Left lung (tissue), 10 donors: ENCODE measurements around the gene PTCD2. TPM values are rescaled to one million over a fixed set of nuclear protein-coding genes. Genes with fewer than 3 reads are reported as not detected.

Experiments used
- ATAC-seq: fragments of 200-7000 bp; cut with Tn5 transposase; one replicate; pipeline ENCODE4 v1.9.1; 2020; ENCODE audit warnings: moderate library complexity
- DNase-seq, 4 donors: peaks; one replicate each; pipeline ENCODE4 v3.0.0-alpha.2; 2013 to 2020
- H3K27ac ChIP-seq, 2 donors: fragments of 200-600 bp; sonication (generic) in 1 of 2; one replicate each; pipeline versions ENCODE4 v1.5.0 to v1.8.0; 2020 to 2021
- H3K27me3 ChIP-seq, 2 donors: fragments of 200-600 bp; sonication (generic) in 1 of 2; one replicate each; pipeline versions ENCODE4 v1.5.0 to v1.8.0; 2020 to 2021
- H3K36me3 ChIP-seq, 2 donors: fragments of 200-600 bp; sonication (generic) in 1 of 2; one replicate each; pipeline versions ENCODE4 v1.5.0 to v1.8.0; 2020 to 2021
- H3K4me1 ChIP-seq, 2 donors: fragments of 200-600 bp; one replicate each; pipeline ENCODE4 v1.8.0; 2021
- H3K4me3 ChIP-seq, 2 donors: fragments of 200-600 bp; sonication (generic) in 1 of 2; one replicate each; pipeline versions ENCODE4 v1.5.0 to v1.8.0; 2020 to 2021; ENCODE audit warnings: mild to moderate bottlenecking in 1 of 2
- H3K9me3 ChIP-seq, 2 donors: fragments of 200-600 bp; sonication (generic) in 1 of 2; one replicate each; pipeline versions ENCODE4 v1.5.0 to v1.8.0; 2020 to 2021
- intact Hi-C, 2 donors: fragments of 100-400 bp; cut with DNase I; formaldehyde crosslinking; loops; one replicate each; pipeline versions ENCODE4 v1.11.2 to v1.14.2; 2022
- polyA plus RNA-seq, 6 donors: library from polyadenylated mRNA; unstranded; fragments of 120-200 nt; gene quantifications; one replicate each; pipeline ENCODE4 v1.2.1, GENCODE V29; 2013; ENCODE audit not compliant: insufficient read length in 6 of 6
- total RNA-seq, 2 donors: library from RNA; stranded (reverse); fragmentation: NEBNext Ultra II Directional; extraction: Animal tissue kit (Norgen Biotek cat#: 25700); gene quantifications; one replicate each; pipeline ENCODE4 v1.2.1, GENCODE V29; 2021
- TF ChIP-seq, protein P1 (sequence below), 2 donors: fragments of 200-600 bp; sonication (generic) in 1 of 2; IDR thresholded peaks; one replicate each; pipeline versions ENCODE4 v1.5.0 to v1.8.0; 2021; ENCODE audit warnings: antibody characterized with exemption in 2 of 2
- donor health status: DM: no; HTN: yes; CAD: no.
- donor health status: DM: no; HTN: no; CAD: no.

PTCD2 gene
- total and polyA plus RNA-seq, 8 donors = 7.6 to 12.6 (median 11.1) TPM

DNA sequence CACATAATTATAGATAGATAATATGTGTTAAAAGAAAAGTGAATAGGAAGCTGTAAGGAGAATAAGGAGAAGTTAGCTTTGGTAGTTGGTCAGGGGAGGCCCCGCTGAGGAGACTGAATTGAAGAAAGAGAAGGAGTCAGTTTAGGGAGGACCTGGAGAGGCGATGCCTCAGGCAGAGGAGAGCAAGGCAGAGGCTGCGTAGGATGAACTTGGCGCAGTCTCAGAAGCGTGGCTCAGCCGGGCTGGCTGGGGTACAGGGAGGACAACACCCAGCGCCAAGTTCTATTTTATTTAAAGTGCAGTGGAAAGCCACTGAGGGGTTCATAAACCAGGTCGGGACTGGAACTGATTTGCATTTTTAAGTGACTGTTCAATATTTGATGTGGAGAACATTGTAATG, 68.5 kb downstream of the PTCD2 start:
- Histone ChIP-seq H3K27ac (no peak overlapping the region), H3K4me1 (peaks cover 3 to 4% of the 10 kb centered on the region in 2 donors), H3K9me3 (no peaks in the 10 kb centered on the region), H3K4me3 (no peak overlapping the region), H3K27me3 (no peaks in the 10 kb centered on the region), H3K36me3 (no peaks in the 10 kb centered on the region)
- DNase-seq (no peak), ATAC-seq (no peak)
- intact Hi-C loops = no loop called here
- TF ChIP-seq, protein P1, sequence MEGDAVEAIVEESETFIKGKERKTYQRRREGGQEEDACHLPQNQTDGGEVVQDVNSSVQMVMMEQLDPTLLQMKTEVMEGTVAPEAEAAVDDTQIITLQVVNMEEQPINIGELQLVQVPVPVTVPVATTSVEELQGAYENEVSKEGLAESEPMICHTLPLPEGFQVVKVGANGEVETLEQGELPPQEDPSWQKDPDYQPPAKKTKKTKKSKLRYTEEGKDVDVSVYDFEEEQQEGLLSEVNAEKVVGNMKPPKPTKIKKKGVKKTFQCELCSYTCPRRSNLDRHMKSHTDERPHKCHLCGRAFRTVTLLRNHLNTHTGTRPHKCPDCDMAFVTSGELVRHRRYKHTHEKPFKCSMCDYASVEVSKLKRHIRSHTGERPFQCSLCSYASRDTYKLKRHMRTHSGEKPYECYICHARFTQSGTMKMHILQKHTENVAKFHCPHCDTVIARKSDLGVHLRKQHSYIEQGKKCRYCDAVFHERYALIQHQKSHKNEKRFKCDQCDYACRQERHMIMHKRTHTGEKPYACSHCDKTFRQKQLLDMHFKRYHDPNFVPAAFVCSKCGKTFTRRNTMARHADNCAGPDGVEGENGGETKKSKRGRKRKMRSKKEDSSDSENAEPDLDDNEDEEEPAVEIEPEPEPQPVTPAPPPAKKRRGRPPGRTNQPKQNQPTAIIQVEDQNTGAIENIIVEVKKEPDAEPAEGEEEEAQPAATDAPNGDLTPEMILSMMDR (IDR thresholded peaks at IDR 0.05) = no peak

DNA sequence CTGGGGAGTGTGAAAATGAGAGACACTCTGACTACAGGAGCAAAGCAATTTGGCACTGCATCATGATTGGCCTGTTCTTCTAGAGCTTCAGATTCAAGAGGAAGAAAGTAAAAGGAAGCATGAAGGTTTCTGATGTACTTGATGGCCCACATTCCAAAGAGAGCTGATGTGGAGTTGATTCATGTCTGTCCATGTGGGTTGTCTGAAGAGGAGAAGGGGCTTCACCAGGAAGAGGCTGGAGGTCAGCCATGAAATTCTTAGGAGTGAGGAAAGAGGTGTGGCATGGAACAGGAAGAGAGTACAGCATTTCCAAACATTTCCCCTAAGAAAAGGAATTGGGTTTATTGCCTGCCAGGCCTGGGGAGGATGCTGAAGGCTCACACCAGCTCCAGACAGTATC, 70.7 kb downstream of the PTCD2 start:
- H3K36me3 ChIP-seq = no peaks in the 10 kb centered on the region
- TF ChIP-seq, protein P1 (IDR thresholded peaks at IDR 0.05) = no peak
- peaks cover 3 to 4% of the 10 kb centered on the region in 2 donors for H3K4me1 ChIP-seq
- no peaks in the 10 kb centered on the region for H3K27me3 ChIP-seq
- no peak overlapping the region for H3K4me3 ChIP-seq
- intact Hi-C loops = no loop called here
- DNase-seq (no peak), ATAC-seq (no peak)
- no peak overlapping the region for H3K27ac ChIP-seq
- no peaks in the 10 kb centered on the region for H3K9me3 ChIP-seq

GRCh38 chr5:72392326-72392733, 72.2 kb downstream of the PTCD2 start:
- Histone ChIP-seq H3K27ac (no peak overlapping the region), H3K4me3 (no peak overlapping the region), H3K36me3 (no peaks in the 10 kb centered on the region), H3K4me1 (peaks cover 3 to 4% of the 10 kb centered on the region in 2 donors), H3K9me3 (no peaks in the 10 kb centered on the region), H3K27me3 (no peaks in the 10 kb centered on the region)
- ATAC-seq (peak; percentile 94), DNase-seq (no peak)
- intact Hi-C loops = no loop called here
- TF ChIP-seq, protein P1 (IDR thresholded peaks at IDR 0.05) = no peak

- Histone ChIP-seq H3K27ac (no peak overlapping the region), H3K36me3 (no peaks in the 10 kb centered on the region), H3K4me3 (no peak overlapping the region), H3K4me1 (peaks cover 3 to 8% of the 10 kb centered on the region in 2 donors), H3K27me3 (no peaks in the 10 kb centered on the region), H3K9me3 (no peaks in the 10 kb centered on the region)
- ATAC-seq (no peak), DNase-seq (no peak)
- intact Hi-C loops = no loop called here
- TF ChIP-seq, protein P1 (IDR thresholded peaks at IDR 0.05) = no peak
Observed at GRCh38 chr5:72393052-72393451, 72.9 kb downstream of the PTCD2 start.

GRCh38 chr5:72394688-72395087, 74.5 kb downstream of the PTCD2 start:
- Histone ChIP-seq H3K36me3 (no peaks in the 10 kb centered on the region), H3K4me3 (no peak overlapping the region), H3K27ac (no peak overlapping the region), H3K27me3 (no peaks in the 10 kb centered on the region), H3K4me1 (peaks cover 3 to 16% of the 10 kb centered on the region in 2 donors), H3K9me3 (no peaks in the 10 kb centered on the region)
- TF ChIP-seq, protein P1 (IDR thresholded peaks at IDR 0.05) = peak in 1 of 2 donors; percentile 31
- ATAC-seq (no peak), DNase-seq (no peak)
- intact Hi-C loops = no loop called here
